ENCODE measurements around the gene NUP160. TPM values are rescaled to one million over a fixed set of nuclear protein-coding genes. Genes with fewer than 3 reads are reported as not detected.
A peak's percentile ranks its signal among the peaks of the same experiment; 100 is the strongest.

Gene NUP160
- total RNA-seq, 3 donors from 2014 or later (not counting 1 experiment from before 2014, with no cell fraction given), result 36.6 to 53.3 (median 43.5) TPM

DNA sequence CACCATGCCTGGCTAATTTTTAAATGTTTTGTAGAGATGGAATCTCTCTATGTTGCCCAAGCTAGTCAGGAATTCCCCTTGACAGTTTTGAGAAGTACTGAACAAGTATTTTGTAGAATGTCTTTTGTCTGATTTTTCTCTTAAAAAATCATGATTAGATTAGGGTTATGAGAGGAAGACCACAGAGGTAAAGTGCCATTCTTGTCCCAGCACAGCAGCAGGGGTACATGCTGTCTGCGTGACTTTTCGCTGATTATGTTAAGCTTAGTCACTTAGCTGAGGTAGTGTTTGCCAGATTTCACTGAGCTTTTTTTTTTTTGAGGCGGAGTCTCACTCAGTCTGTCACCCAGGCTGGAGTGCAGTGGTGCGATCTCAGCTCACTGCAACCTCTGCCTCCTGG is 13.6 kb upstream of the NUP160 start:
- Histone ChIP-seq H3K27me3 (ENCODE audit: control insufficient read depth, insufficient read depth, low read length) (no peaks in the 10 kb centered on the region), H3K4me1 (ENCODE audit: control insufficient read depth, insufficient read depth, low read length) (peaks cover 19% of the 10 kb centered on the region), H3K27ac (ENCODE audit: low read length) (no peak overlapping the region), H3K9me3 (ENCODE audit: control insufficient read depth, insufficient read depth, low read length) (no peaks in the 10 kb centered on the region), H3K4me3 (ENCODE audit: low read length) (no peak overlapping the region), H3K36me3 (ENCODE audit: control insufficient read depth, insufficient read depth, low read length) (no peaks in the 10 kb centered on the region)
- intact Hi-C loops (cut with micrococcal nuclease), result no loop called here
- ATAC-seq, result no peak
- Mint-ChIP-seq H3K27me3 (ENCODE audit: low read depth in 2 of 2) (peaks cover 3 to 10% of the 10 kb centered on the region in 2 donors), H3K27ac (no peak overlapping the region), H3K9me3 (no peaks in the 10 kb centered on the region), H3K4me3 (no peak overlapping the region), H3K4me1 (peaks cover 8 to 13% of the 10 kb centered on the region in 2 donors), H3K36me3 (no peaks in the 10 kb centered on the region)
- 74% methylated on average over 4 of the region's 4 CpGs for WGBS (ENCODE audit: insufficient coverage)
- DNase-seq, result peak in 1 of 2 donors; percentile 13
- TF ChIP-seq, protein P1, sequence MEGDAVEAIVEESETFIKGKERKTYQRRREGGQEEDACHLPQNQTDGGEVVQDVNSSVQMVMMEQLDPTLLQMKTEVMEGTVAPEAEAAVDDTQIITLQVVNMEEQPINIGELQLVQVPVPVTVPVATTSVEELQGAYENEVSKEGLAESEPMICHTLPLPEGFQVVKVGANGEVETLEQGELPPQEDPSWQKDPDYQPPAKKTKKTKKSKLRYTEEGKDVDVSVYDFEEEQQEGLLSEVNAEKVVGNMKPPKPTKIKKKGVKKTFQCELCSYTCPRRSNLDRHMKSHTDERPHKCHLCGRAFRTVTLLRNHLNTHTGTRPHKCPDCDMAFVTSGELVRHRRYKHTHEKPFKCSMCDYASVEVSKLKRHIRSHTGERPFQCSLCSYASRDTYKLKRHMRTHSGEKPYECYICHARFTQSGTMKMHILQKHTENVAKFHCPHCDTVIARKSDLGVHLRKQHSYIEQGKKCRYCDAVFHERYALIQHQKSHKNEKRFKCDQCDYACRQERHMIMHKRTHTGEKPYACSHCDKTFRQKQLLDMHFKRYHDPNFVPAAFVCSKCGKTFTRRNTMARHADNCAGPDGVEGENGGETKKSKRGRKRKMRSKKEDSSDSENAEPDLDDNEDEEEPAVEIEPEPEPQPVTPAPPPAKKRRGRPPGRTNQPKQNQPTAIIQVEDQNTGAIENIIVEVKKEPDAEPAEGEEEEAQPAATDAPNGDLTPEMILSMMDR (IDR thresholded peaks at IDR 0.05), result no peak

DNA sequence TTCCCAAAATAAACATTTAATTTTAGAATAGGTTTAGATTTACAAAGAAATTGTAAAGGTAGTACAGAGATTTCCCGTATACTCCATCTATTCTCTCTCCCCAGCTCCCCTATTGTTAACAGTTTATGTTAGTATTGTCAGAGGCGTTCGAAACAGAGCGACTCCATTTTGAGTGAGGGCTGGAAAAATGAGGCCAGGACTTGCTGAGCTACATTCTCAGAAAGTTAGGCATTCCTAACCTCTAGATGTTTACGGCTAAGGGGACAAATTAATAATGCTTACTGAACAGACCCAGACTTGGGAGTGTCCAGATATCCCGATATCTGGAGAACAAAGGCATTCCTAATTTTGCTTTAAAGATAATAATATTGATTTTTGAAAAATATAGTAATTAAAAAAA is 12.4 kb upstream of the NUP160 start:
- peaks cover 19% of the 10 kb centered on the region for H3K4me1 ChIP-seq (ENCODE audit: control insufficient read depth, insufficient read depth, low read length)

DNA sequence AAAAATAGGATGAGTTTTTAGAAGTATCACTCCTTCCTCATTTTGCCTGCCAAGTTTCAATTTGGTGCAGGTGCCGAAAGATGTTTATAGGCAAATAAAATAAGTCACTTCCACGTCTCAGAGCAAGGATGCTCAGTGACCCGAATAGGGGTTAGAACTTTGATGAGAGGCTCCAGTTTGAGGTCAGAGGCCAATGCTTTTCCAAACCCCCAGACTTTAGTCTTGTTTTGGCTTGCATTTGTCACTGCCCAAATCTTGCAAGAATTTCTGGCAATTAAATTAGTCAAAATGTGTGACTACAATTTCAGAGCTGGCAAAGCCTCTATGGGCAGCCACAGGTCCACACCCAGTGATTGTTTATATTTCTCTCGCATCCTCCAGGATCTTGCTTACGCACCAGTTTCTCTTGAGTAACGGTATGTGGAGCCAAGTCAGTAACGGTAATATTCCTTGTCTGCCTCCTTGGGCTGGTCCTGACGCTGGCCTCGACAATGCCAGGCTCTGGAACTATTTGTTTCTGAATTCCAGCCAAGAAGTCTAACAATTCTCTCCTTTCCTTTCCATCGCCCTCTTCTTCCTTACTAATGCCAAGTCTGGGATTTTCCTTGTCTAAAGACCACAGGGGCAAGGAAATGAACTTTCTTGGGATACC is 9.9 kb upstream of the NUP160 start:
- H3K4me1 ChIP-seq (ENCODE audit: control insufficient read depth, insufficient read depth, low read length), result peaks cover 30% of the 10 kb centered on the region
- H3K4me3 ChIP-seq (ENCODE audit: low read length), result no peak overlapping the region
- no peak overlapping the region for H3K4me3 Mint-ChIP-seq
- no peaks in the 10 kb centered on the region for H3K36me3 ChIP-seq (ENCODE audit: control insufficient read depth, insufficient read depth, low read length)
- no peak for ATAC-seq
- TF ChIP-seq, protein P1 (IDR thresholded peaks at IDR 0.05), result no peak
- H3K27me3 Mint-ChIP-seq (ENCODE audit: low read depth in 2 of 2), result peaks cover 0 to 10% of the 10 kb centered on the region in 2 donors
- intact Hi-C loops (cut with micrococcal nuclease), result no loop called here
- H3K4me1 Mint-ChIP-seq, result peaks cover under 1 to 1% of the 10 kb centered on the region in 2 donors
- no peak for DNase-seq
- no peaks in the 10 kb centered on the region for H3K9me3 Mint-ChIP-seq
- no peaks in the 10 kb centered on the region for H3K36me3 Mint-ChIP-seq
- WGBS (ENCODE audit: insufficient coverage), result 72% methylated on average over 10 of the region's 10 CpGs
- H3K27ac Mint-ChIP-seq, result no peak overlapping the region
- H3K9me3 ChIP-seq (ENCODE audit: control insufficient read depth, insufficient read depth, low read length), result no peaks in the 10 kb centered on the region
- H3K27ac ChIP-seq (ENCODE audit: low read length), result peak overlapping the region; percentile 57
- no peaks in the 10 kb centered on the region for H3K27me3 ChIP-seq (ENCODE audit: control insufficient read depth, insufficient read depth, low read length)

More for the DNA sequence above, 12.4 kb upstream of the NUP160 start:
- ATAC-seq (no peak), DNase-seq (no peak)
- Mint-ChIP-seq H3K4me1 (peaks cover 8 to 13% of the 10 kb centered on the region in 2 donors), H3K4me3 (no peak overlapping the region), H3K36me3 (no peaks in the 10 kb centered on the region), H3K27me3 (ENCODE audit: low read depth in 2 of 2) (peaks cover 3 to 10% of the 10 kb centered on the region in 2 donors), H3K9me3 (no peaks in the 10 kb centered on the region), H3K27ac (no peak overlapping the region)
- intact Hi-C loops (cut with micrococcal nuclease), result no loop called here
- WGBS (ENCODE audit: insufficient coverage), result 96% methylated on average over 4 of the region's 6 CpGs
- Histone ChIP-seq H3K9me3 (ENCODE audit: control insufficient read depth, insufficient read depth, low read length) (no peaks in the 10 kb centered on the region), H3K27ac (ENCODE audit: low read length) (no peak overlapping the region), H3K27me3 (ENCODE audit: control insufficient read depth, insufficient read depth, low read length) (no peaks in the 10 kb centered on the region), H3K4me3 (ENCODE audit: low read length) (no peak overlapping the region), H3K36me3 (ENCODE audit: control insufficient read depth, insufficient read depth, low read length) (no peaks in the 10 kb centered on the region)
- TF ChIP-seq, protein P1 (IDR thresholded peaks at IDR 0.05), result no peak

DNA sequence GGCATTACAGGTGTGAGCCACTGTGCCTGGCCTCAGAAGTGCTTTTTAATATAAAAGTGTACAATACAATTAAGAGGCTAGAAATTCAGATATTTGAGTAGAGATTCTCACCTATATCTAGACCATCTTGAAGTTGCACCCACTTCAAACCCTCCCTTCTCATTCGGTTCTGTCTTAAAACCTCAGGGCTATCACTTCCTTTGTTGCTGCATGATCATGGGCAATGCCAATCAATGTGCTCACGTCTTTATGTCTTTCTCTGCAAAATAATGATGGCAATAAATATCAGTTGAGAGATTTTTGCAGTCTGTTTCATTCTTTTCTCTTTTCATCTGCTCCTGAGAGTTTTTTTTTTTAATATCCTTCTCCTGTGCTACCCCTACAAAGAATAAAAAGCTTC is 9.3 kb upstream of the NUP160 start:
- TF ChIP-seq, protein P1 (IDR thresholded peaks at IDR 0.05), result no peak
- H3K27me3 Mint-ChIP-seq (ENCODE audit: low read depth in 2 of 2), result peaks cover 0 to 10% of the 10 kb centered on the region in 2 donors
- no peak overlapping the region for H3K27ac Mint-ChIP-seq
- Histone ChIP-seq H3K9me3 (ENCODE audit: control insufficient read depth, insufficient read depth, low read length) (no peaks in the 10 kb centered on the region), H3K36me3 (ENCODE audit: control insufficient read depth, insufficient read depth, low read length) (no peaks in the 10 kb centered on the region), H3K27ac (ENCODE audit: low read length) (peak overlapping the region; percentile 57), H3K27me3 (ENCODE audit: control insufficient read depth, insufficient read depth, low read length) (no peaks in the 10 kb centered on the region), H3K4me1 (ENCODE audit: control insufficient read depth, insufficient read depth, low read length) (peaks cover 29% of the 10 kb centered on the region), H3K4me3 (ENCODE audit: low read length) (no peak overlapping the region)
- DNase-seq (no peak), ATAC-seq (no peak)
- no peaks in the 10 kb centered on the region for H3K9me3 Mint-ChIP-seq
- WGBS (ENCODE audit: insufficient coverage), result 0% methylated on average over 2 of the region's 2 CpGs
- intact Hi-C loops (cut with micrococcal nuclease), result no loop called here
- H3K36me3 Mint-ChIP-seq, result no peaks in the 10 kb centered on the region
- no peaks in the 10 kb centered on the region for H3K4me1 Mint-ChIP-seq
- no peak overlapping the region for H3K4me3 Mint-ChIP-seq

Measured in natural killer cell (primary cell).